HG03060 (cell line): Measurements from ENCODE around the gene TMED6.

Experiments
- ATAC-seq: cut with Tn5 transposase; IDR thresholded peaks from one replicate; pipeline ENCODE4 v1.9.1; 2021; ENCODE audit warnings: low read depth, moderate number of reproducible peaks; ENCODE audit not compliant: unreplicated experiment

Gene TMED6

DNA sequence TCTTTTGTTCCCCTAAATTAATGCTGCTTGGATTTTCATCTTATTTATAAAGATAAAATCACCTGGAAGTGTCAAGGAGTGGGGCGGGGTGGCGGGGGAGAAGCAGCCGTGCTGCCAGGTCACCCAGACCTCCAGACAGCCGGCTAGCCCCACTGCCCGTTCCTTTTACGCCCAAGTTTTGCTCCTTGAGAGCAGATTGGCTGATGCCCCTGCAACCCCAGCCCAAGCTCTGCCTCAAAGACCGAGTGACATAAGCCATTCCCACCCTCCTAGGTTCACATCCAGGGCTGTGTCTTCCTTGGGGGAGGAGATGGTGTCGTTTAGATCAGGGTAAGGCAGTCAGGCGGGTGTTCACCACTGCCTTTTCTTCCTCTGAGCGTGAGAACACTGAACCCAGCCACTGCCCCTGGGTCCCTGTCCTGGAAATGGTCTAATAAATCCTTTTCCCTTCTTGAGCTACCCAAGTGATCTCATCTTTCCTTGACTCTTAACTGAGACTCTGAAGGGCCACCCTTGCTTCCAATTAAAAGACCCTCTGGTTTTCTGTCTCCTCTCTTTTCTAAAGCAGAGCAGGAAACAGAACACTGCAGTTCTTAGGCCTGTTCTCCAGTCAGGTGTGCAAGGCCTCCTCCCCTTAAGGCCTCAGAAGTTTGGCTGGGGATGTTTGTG lies 26.9 kb downstream of the TMED6 start:
- ATAC-seq: no peak

GRCh38 chr16:69324013-69324531 lies 27.5 kb downstream of the TMED6 start:
- no peak for ATAC-seq

DNA sequence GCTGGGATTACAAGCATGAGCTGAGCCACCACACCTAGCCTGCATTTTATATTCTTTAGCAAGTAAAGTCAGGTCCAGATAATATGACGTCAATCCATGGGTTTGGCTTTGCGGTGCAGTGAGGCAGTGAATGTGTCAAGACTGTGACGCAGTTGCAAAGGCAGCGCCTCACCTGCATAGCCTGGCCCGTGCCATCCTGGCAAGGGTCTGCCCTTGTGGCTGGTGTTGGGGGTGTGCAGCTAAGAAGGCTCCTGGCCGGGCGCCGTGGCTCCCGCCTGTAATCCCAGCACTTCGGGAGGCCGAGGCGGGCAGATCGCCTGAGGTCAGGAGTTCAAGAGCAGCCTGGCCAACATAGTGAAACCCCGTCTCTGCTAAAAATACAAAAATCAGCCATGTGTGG lies 28.2 kb downstream of the TMED6 start:
- no peak for ATAC-seq

GRCh38 chr16:69322343-69322742 lies 29.2 kb downstream of the TMED6 start:
- no peak for ATAC-seq

- ATAC-seq: no peak
These were observed 30.5 kb downstream of the TMED6 start for GRCh38 chr16:69321080-69321479.

DNA sequence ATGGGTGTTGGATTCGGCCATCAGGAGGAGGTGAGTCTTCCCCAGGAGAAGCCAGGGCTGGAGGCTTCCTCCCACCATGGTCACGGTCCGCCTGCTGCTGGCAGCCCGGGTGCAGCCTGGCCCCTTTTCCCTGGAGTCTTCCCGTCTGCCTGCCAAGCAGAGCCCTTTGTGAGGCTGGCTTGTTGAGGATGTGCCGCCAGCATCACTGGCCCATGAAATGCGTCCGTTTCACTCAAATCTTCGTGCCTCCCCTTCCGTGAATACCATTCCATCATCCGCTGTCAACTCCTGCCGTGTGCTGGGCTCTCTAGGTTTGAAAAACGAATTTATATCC lies 30.9 kb downstream of the TMED6 start:
- ATAC-seq: no peak

GRCh38 chr16:69319826-69320739 lies 31.5 kb downstream of the TMED6 start:
- ATAC-seq: no peak

- ATAC-seq: no peak
These were observed 32.2 kb downstream of the TMED6 start for GRCh38 chr16:69319381-69319780.

GRCh38 chr16:69318911-69319289 lies 32.7 kb downstream of the TMED6 start:
- no peak for ATAC-seq

DNA sequence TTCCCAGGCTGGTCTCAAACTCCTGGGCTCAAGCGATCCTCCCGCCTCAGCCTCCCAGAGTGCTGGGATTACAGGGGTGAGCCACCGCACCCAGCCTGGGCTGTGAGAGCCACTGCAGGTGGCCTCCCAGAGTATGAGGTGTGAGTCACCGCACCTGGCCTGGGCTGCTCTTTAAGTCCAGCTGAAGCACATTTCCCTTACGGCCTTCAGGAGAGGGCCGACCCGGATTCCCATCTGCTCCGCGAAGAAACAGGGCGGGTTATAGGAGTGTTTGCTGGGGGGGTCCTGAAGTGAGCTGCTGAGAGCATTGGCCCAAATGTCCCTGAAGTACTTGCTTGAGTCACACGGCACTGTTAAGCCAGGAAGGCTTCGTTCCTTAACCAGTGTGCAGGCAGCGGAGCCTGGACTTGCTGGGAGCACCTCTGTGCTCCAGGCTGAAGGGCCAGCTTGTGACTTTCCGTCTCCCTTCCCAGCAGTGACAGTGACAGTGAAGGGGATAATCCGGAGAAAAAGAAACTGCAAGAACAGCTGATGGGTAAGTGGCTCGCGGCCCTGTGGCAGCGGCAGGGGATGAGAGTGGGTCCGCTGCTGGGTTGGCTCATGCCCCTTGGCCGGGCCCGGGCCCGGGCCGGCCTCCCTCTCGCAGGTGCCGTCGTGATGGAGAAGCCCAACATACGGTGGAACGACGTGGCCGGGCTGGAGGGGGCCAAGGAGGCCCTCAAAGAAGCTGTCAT lies 33.2 kb downstream of the TMED6 start:
- no peak for ATAC-seq

DNA sequence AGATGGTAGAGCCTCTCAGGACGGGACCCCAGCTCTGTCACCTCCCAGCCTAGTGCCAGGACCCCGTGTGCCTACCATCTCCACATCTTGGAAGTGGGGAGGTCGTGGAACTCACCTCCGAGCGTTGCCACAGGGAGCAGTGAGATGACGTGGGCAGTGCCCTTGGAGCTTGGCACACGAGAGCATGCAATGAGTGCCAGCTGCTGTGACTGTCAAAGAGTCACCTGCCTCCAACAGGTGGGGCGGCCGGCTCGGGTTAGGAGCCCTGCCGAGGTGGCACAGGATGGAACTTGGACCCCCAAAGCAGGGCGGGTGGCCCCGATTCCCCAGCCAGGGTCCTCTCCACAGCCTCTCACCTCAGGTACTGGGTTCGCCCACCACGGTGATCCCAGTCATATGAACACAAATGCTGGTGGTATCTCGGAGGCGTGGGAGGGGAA lies 35.0 kb downstream of the TMED6 start:
- no peak for ATAC-seq

- ATAC-seq: no peak
These were observed 35.9 kb downstream of the TMED6 start for GRCh38 chr16:69315486-69316311.

GRCh38 chr16:69314534-69314933 lies 37.1 kb downstream of the TMED6 start:
- no peak for ATAC-seq

DNA sequence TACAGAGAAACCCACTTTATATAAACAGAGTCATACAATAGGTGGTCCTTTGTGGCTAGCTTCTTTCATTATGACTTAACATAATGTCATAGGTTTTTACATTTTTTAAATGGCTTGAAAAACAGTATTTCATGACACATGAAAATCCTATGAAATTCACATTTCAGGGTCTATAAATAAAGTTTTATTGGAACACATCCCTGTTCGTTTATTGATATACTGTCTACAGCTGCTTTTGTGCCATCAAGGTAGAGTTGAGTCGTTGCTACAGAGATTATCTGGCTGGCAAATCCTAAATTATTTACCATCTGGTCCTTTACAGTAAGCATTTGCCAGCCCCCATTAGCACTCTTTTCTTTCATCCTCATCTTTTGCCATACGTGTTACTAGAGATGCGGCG lies 38.1 kb downstream of the TMED6 start:
- ATAC-seq: no peak

DNA sequence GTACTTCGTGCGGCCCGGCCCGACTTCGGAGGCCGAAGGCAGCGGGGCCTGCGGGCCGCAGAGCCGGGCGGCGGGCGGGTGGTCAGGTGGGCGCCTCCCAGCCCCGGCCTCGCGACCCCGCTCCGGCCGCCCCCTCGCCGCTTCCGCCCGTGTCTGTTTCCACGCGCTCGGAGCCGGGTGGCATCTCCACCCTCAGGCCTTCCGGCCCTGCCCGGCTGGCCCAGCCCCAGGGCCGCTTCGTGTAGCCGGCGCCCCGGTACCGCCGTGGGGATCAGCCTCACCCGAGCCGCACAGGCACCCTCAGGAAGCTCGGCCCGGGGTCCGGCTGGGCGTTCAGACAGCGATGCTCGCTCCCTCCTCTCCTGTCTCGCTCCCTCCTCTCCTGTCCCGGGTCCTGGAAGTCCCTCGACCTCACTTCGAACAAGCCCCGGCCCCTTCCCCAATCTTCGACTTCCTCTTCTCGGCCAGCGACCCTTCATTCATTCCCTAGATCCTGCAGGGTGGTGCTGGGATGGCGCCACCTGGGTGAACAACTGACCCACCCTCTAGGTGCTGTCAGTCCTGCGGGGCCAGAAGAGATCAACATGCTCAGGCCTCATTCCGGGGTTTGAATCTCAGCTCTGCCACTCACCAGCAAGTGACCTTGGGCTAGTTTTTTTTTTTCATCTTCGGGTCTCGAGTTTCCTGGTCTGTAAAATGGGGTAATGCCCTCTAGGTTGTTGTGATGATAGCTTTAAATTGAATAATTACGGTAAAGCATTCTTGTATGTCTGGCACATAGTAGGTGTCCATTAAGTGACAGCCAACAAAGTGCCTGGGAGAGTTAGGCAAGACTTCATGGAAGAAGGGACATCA lies 39.8 kb downstream of the TMED6 start:
- peak; percentile 22 for ATAC-seq

DNA sequence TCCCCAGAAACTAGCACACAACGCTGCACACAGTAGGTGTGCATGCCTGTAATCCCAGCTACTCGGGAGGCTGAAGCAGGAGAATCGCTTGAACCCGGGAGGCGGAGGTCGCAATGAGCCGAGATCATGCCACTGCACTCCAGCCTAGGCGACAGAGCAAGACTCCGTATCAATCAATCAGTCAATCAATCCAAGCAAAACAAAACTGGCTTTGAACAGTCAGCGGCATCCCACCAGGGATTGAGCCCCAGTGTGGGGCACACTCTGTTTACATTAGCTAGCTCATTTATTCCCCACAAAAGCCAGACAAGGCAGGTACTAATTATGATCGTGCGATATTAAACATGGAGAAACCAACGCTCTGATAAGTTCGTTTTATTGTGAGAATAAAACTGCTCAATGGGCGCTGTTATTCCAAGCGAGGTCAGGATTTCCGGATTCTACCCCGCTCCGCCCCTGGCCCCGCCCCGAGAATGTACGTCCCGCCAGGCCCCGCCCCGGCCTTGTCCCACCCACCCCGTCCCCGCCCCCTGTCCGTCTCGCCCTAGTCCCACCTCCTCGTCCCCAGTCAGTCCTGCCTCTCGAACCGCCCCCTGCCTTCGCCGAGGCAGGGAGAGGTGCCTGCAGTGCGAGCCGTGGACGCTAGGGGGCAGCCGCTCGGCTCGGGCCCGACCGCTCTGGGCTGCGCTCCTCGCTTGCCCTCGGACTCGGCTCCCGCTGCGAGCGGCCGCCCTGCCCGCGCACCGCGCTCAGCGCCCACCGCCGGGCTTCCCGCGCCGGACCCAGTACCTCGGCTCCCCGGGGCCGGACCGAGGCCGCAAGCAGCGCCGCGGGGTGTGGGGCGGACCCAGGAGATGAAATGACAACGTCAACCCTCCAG lies 40.7 kb downstream of the TMED6 start, which contains the start of gene VPS4A:
VPS4A (plus strand) TSS at position 698 of the 880 bp plus-strand sequence; CDS start at position 860, 162 bp downstream.
- ATAC-seq: peak; percentile 85

- no peak for ATAC-seq
These were observed 42.3 kb downstream of the TMED6 start for GRCh38 chr16:69309316-69309715.

DNA sequence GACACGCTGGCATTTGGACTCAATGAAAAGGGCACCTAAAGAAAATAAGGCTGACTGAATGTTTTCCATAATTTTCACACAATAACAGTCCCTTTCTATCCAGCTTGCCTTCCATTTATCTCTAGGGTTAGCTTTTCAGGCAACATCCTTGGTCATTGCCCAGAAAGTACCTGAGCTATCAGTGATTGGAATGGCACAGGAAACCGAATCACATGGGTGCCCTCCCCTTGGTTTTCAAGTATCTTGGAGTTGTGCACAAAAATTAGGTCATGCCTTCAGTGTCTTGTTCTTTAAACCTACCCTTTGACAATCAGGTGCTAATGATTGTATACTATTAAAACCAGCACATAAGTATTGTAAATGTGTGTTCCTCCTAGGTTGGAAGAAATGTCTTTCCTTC lies 43.7 kb downstream of the TMED6 start:
- no peak for ATAC-seq
